WI38 (cell line): ENCODE results near the gene MYRF.

Experiments
- H3K4me3 ChIP-seq: 2 replicates; pipeline ENCODE4 v1.5.1; 2011; ENCODE audit warnings: low read depth, mild to moderate bottlenecking, control low read depth, low read length
- TF ChIP-seq, protein P1 (sequence below): IDR thresholded peaks from 2 replicates; pipeline ENCODE4 v1.5.1; 2012; ENCODE audit warnings: low read depth, mild to moderate bottlenecking, control low read depth, low read length

The MYRF gene

DNA sequence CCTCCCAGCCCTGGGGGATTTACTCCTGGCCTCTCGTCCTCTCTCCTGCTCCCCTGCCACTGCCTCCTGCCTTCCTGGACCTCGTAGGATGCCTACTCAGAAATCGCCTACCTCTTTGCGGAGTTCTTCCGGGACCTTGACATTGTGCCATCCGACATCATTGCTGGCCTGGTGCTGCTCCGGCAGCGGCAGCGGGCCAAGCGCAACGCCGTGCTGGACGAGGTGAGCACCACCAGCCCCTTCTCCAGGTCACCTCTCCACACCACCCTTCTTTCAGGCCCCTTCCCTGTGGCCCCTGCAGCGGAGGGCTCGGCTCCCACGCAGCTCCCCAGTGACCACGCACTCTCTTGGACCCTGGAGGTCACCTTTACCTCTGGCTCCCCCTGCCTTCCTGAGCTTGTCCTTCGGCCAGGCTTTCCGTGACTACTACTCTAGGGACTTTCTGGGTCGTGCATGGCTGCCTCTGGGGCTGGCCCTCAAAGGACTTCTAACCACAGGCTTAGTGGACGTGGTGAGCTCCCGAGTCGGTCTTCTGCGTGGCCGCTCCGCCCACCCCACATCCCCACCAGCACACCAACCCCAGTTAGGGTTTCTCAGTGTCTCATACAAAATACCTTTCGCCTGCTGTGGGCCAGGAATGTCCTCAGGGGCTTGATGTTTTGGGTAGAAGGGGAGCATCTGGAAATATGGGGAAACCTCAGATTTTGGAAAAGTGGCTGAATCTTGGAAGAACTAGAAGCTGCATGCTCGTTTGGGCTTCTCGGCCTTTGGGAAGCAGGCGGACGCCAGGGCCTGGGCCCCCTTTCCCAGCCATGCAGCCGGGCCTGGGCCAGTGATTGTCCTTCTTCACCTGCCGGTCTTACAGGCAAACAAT lies 24.1 kb upstream of the MYRF start:
- H3K4me3 ChIP-seq: no peak overlapping the region
- TF ChIP-seq, protein P1, sequence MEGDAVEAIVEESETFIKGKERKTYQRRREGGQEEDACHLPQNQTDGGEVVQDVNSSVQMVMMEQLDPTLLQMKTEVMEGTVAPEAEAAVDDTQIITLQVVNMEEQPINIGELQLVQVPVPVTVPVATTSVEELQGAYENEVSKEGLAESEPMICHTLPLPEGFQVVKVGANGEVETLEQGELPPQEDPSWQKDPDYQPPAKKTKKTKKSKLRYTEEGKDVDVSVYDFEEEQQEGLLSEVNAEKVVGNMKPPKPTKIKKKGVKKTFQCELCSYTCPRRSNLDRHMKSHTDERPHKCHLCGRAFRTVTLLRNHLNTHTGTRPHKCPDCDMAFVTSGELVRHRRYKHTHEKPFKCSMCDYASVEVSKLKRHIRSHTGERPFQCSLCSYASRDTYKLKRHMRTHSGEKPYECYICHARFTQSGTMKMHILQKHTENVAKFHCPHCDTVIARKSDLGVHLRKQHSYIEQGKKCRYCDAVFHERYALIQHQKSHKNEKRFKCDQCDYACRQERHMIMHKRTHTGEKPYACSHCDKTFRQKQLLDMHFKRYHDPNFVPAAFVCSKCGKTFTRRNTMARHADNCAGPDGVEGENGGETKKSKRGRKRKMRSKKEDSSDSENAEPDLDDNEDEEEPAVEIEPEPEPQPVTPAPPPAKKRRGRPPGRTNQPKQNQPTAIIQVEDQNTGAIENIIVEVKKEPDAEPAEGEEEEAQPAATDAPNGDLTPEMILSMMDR: no peak

DNA sequence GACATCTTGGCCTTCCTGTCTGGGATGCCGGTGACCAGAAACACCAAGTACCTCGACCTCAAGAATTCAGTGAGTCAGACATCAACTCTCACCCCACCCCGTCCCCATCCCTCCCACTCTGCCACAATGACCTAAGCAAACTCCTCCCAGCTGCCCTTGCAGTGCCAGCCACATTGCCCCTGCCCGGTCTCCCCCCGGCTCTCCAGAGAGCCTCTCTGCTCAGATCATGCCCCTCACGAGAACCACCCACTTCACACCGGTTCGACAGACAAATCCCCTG lies 23.6 kb upstream of the MYRF start:
- H3K4me3 ChIP-seq: no peak overlapping the region
- TF ChIP-seq, protein P1: no peak

DNA sequence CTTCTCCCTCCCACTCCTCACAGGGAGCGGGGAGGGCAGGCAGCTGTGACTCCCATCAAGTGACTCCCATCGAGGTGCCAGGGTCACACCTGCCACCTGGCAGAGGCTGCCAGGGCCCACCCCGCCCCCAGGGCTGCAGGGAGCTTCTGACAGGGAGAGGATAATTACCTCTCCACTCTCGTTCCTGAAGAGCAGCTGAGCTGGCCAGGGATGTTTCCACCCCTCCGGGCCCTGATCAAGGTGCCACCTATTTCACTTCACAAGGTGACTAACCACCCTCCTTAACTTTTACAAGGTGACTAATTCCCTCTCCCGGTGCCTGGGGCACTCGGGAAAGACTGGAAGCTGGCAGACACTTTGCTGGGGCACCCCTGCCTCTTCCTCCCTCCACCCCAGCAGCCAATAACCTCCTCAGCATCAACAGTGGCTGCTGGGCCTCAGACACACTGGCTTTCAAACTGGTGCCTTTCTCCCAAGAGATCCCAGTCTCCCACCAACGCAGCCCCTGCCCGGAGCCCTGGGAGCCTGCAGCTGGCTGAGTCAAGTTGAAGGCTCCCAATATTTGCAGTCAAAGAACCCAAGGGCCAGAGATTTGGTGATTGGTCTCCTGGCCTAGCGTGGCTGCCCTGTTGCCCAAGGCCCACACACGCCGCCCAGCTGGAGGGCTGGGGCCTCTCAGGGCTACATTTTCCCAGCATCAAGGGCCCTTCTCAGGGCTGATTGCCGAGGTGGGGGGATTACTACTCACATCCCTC lies 22.0 kb upstream of the MYRF start:
- TF ChIP-seq, protein P1: no peak
- H3K4me3 ChIP-seq: no peak overlapping the region

DNA sequence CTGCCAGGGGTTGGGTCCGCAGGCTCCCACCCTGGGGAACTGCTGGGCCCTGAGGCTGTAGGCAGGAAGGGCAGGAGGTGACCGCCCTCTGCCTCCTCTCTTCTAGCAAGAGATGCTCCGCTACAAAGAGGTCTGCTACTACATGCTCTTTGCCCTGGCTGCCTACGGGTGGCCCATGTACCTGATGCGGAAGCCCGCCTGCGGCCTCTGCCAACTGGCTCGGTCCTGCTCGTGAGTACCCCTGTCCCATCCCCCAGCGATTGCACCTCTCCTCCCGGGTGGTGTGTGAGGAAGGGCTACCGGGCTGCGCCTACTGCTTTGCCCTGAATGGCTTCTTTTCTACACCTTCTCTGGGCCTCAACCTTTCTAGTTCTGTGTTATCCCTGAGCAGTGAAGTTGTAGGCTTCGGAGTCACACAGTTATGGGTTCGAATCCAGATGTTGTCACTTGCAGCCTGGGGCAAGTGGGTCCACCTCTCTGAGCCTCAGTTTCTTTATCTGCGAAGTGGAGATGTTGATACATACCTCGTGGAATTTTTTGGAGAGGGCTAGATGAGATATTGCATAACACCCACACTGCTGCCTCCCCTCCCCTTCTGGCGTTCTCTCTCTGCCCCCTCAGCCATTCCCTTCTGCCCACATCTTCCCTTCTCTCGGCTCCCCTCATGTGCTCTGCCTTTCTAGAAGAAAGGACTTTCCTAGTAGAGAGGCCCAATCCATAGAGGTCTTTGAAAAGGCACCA lies 21.1 kb upstream of the MYRF start:
- TF ChIP-seq, protein P1: no peak
- H3K4me3 ChIP-seq: no peak overlapping the region

DNA sequence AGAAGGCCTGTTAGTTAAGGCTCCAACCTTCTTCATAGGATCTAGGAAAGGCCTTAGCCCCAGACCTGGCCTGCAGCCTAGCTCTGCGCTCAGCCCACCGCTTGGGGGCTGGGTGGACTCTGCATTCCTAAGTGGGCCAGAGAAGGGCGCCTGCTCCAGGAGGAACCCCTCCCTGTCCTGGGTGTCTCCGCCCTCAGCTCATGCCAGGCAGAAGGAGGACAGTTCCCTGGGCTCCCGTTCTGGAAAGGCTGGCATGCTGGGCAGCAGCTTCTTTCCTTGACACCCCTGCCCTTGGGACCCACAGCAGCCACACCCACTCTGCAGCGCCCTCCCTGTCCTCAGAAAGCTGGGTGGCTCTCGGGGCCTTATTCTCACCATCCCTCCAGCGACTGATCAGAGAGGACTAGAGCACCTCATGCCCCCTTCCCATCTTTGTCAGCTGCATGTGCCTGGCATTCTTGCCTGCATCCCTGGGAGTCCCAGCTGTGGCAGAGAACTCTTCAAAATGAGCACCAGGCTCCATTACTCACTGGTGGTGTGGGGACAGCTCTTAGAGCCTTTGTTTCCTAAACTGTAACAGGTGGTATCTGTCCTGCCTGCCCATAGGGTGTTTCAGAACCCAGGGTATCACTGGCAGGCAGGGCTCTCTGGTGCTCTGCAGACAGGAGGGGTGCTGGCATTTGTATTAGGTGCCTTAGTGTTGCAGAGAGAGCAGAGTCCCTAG lies 20.3 kb upstream of the MYRF start:
- H3K4me3 ChIP-seq: no peak overlapping the region
- TF ChIP-seq, protein P1: no peak

DNA sequence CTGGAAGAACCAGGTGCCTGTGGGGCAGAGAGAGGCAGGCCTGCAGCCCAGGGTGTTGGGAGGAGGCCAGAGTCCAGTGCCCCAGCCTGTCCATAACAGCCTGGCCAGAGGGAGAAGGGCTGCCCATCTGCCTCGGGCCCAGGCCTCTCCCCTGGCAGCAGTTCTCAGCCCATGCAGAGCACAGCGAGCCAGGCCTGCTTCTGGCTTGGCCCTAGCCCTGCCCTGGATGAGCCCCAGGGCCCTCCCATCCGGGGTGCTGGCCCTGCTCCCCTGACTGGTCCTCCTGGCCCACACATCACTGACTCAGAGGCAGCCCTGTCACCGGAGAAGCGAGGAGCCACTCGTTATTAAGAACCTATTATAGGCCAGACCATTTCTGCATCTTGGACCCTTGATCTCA lies 19.7 kb upstream of the MYRF start:
- H3K4me3 ChIP-seq: no peak overlapping the region
- TF ChIP-seq, protein P1: no peak
